Tibial artery (tissue), 4 donors: Measurements from ENCODE around the gene ADCY5.

Experiments used
- DNase-seq, 2 donors: peaks; one replicate each; pipeline ENCODE4 v3.0.0-alpha.2; 2019
- H3K27ac ChIP-seq, 2 donors: fragments of 200-600 bp; sonication (generic) in 1 of 2; 1 replicate in 1 of 2; 2 replicates in 1 of 2; pipeline ENCODE4 v1.5.1; 2018 to 2019; ENCODE audit warnings: mild to moderate bottlenecking in 1 of 2
- H3K27me3 ChIP-seq, 2 donors: fragments of 200-600 bp; sonication (generic) in 1 of 2; one replicate each; pipeline versions ENCODE4 v1.5.1 to v1.6.0; 2016 to 2019
- H3K36me3 ChIP-seq, 3 donors: fragments of 200-600 bp; sonication (generic) in 2 of 3; one replicate each; pipeline ENCODE4 v1.5.1; 2016 to 2019; ENCODE audit warnings: mild to moderate bottlenecking in 2 of 3
- H3K4me1 ChIP-seq, 4 donors: fragments of 200-600 bp; sonication (generic) in 2 of 4; 1 replicate in 3 of 4; 2 replicates in 1 of 4; pipeline ENCODE4 v1.5.1; 2016 to 2019
- H3K4me3 ChIP-seq, 2 donors: fragments of 200-600 bp; sonication (generic) in 1 of 2; 1 replicate in 1 of 2; 2 replicates in 1 of 2; pipeline ENCODE4 v1.5.1; 2018 to 2019; ENCODE audit warnings: mild to moderate bottlenecking in 2 of 2
- H3K9me3 ChIP-seq, 3 donors: fragments of 200-600 bp; sonication (generic) in 1 of 3; one replicate each; pipeline ENCODE4 v1.5.1; 2016 to 2019
- intact Hi-C: fragments of 100-400 bp; cut with DNase I; formaldehyde crosslinking; loops from one replicate; pipeline ENCODE4 v1.15.0; 2023; ENCODE audit warnings: low total_unique reads
- TF ChIP-seq, protein P1 (sequence below), 2 experiments: fragments of 200-600 bp in 1 of 2; fragments of 450-650 bp in 1 of 2; IDR thresholded peaks; one replicate each; pipeline ENCODE4 v1.5.1; 2017 to 2019; ENCODE audit warnings: antibody characterized with exemption in 2 of 2, mild to moderate bottlenecking in 1 of 2, moderate library complexity in 1 of 2

ADCY5 gene

DNA sequence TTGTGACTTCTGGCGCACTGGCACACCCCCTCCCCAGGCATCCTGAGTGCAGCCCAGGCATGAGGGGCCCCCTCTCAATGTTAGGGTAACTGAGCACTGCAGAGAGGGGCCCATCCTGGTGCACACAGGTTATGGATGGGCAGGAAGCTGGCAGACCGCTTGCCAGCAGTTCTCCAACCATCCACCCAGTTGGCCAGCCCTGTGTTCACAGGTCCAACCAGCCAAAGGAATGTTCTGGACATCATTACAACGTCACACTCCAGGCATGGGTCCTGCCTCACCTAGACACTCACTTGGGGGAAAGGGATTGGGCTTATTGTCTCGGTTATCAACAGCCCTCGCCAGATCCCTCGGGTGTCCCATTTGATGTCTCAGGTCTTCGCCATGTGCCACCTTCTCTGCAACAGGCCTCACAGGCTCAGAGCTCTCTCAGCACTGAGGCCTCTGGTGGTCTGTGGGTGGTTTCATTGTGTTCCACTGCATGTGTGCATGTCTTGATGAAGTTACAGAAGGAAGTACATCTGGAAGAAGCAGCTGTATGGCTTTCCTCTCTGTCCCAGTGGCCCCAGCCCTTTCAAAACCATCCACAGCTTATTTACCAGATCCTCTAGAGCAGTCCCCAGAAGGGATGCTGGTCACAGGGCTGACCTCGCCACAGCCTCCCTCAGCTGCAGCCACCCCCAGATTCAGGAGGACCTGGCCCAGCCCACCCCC, 23.7 kb downstream of the ADCY5 start:
- Histone ChIP-seq H3K9me3 (no peaks in the 10 kb centered on the region), H3K27ac (peak overlapping the region; percentile 90 to 96), H3K4me3 (no peak overlapping the region), H3K36me3 (no peaks in the 10 kb centered on the region), H3K27me3 (no peaks in the 10 kb centered on the region), H3K4me1 (peaks cover 0 to 100% (median 80%) of the 10 kb centered on the region in 4 donors)
- TF ChIP-seq, protein P1, sequence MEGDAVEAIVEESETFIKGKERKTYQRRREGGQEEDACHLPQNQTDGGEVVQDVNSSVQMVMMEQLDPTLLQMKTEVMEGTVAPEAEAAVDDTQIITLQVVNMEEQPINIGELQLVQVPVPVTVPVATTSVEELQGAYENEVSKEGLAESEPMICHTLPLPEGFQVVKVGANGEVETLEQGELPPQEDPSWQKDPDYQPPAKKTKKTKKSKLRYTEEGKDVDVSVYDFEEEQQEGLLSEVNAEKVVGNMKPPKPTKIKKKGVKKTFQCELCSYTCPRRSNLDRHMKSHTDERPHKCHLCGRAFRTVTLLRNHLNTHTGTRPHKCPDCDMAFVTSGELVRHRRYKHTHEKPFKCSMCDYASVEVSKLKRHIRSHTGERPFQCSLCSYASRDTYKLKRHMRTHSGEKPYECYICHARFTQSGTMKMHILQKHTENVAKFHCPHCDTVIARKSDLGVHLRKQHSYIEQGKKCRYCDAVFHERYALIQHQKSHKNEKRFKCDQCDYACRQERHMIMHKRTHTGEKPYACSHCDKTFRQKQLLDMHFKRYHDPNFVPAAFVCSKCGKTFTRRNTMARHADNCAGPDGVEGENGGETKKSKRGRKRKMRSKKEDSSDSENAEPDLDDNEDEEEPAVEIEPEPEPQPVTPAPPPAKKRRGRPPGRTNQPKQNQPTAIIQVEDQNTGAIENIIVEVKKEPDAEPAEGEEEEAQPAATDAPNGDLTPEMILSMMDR (IDR thresholded peaks at IDR 0.05) = no peak
- DNase-seq = no peak
- intact Hi-C loops = no loop called here

GRCh38 chr3:123424321-123424998, 24.4 kb downstream of the ADCY5 start:
- intact Hi-C loops = no loop called here
- Histone ChIP-seq H3K9me3 (no peaks in the 10 kb centered on the region), H3K36me3 (no peaks in the 10 kb centered on the region), H3K4me3 (no peak overlapping the region), H3K27ac (peak overlapping the region; percentile 90 to 96), H3K27me3 (no peaks in the 10 kb centered on the region), H3K4me1 (peaks cover 0 to 100% (median 80%) of the 10 kb centered on the region in 4 donors)
- TF ChIP-seq, protein P1 (IDR thresholded peaks at IDR 0.05) = no peak
- DNase-seq = peak; percentile 54 to 92

- no peak for DNase-seq
- H3K9me3 ChIP-seq = no peaks in the 10 kb centered on the region
- H3K36me3 ChIP-seq = no peaks in the 10 kb centered on the region
- H3K4me3 ChIP-seq = no peak overlapping the region
- H3K27ac ChIP-seq = peak overlapping the region; percentile 90 to 96
- intact Hi-C loops = no loop called here
- peaks cover 0 to 100% (median 79%) of the 10 kb centered on the region in 4 donors for H3K4me1 ChIP-seq
- TF ChIP-seq, protein P1 (IDR thresholded peaks at IDR 0.05) = no peak
- no peaks in the 10 kb centered on the region for H3K27me3 ChIP-seq
Observed at GRCh38 chr3:123423806-123424205, 25.1 kb downstream of the ADCY5 start.

DNA sequence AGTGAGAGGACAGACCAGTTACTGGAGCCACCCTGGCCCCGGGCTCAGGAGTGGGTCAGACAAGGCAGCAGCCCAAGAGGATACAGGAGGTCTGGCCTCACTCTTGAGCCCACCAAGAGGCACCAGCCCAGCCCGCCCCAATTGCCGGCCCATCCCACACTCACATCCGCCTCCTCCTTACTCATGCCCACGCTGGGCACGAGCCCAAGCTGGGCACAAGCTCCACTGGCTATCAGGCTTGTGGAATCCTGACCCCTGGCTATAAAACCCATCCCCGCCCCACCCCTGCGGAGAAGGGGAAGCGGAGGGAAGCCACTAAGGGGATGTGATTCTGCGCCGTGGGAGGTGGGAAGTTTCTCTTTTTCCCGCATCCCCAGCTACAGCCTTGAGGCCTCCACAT, 25.9 kb downstream of the ADCY5 start:
- TF ChIP-seq, protein P1 (IDR thresholded peaks at IDR 0.05) = no peak
- Histone ChIP-seq H3K27me3 (no peaks in the 10 kb centered on the region), H3K4me3 (no peak overlapping the region), H3K36me3 (no peaks in the 10 kb centered on the region), H3K9me3 (no peaks in the 10 kb centered on the region), H3K27ac (peak overlapping the region; percentile 90 to 96), H3K4me1 (peaks cover 0 to 100% (median 77%) of the 10 kb centered on the region in 4 donors)
- intact Hi-C loops = no loop called here
- DNase-seq = peak in 1 of 2 donors; percentile 89

- intact Hi-C loops = no loop called here
- H3K27ac ChIP-seq = peak overlapping the region; percentile 90 to 96
- no peaks in the 10 kb centered on the region for H3K36me3 ChIP-seq
Observed at GRCh38 chr3:123422457-123422856, 26.4 kb downstream of the ADCY5 start.

More at GRCh38 chr3:123422457-123422856, 26.4 kb downstream of the ADCY5 start:
- peaks cover 0 to 100% (median 79%) of the 10 kb centered on the region in 4 donors for H3K4me1 ChIP-seq
- H3K27me3 ChIP-seq = no peaks in the 10 kb centered on the region
- DNase-seq = no peak
- TF ChIP-seq, protein P1 (IDR thresholded peaks at IDR 0.05) = no peak
- no peak overlapping the region for H3K4me3 ChIP-seq
- H3K9me3 ChIP-seq = no peaks in the 10 kb centered on the region
